Measurements from ENCODE around the gene LRBA.

- no peak for TF ChIP-seq CTCF (IDR thresholded peaks at IDR 0.05)
- no peak for TF ChIP-seq ZNF219 (CRISPR knock-in tag; IDR thresholded peaks at IDR 0.05; ENCODE audit: borderline replicate concordance)
- TF ChIP-seq MAX (CRISPR knock-in tag; IDR thresholded peaks at IDR 0.05), result no peak
- no peak for TF ChIP-seq SP1 (CRISPR knock-in tag; conservative IDR thresholded peaks at IDR 0.05)
Measured at GRCh38 chr4:150964754-150965153, 50.3 kb downstream of the LRBA start.
